Omental fat pad (tissue), 4 donors: ENCODE data around the gene CCDC61. TPM values are rescaled to one million over a fixed set of nuclear protein-coding genes. Genes with fewer than 3 reads are reported as not detected.

Experiments used
- ATAC-seq: fragments of 150-250 bp; one replicate; pipeline ENCODE4 v1.9.1; 2016; ENCODE audit warnings: mild to moderate bottlenecking, moderate library complexity; ENCODE audit not compliant: low FRiP score
- DNase-seq: peaks from one replicate; pipeline ENCODE4 v3.0.0-alpha.2; 2019; ENCODE audit warnings: low spot score
- total RNA-seq, 4 donors: library from RNA; depleted of rRNA; stranded (reverse); fragments of >200 nt; gene quantifications; one replicate each; pipeline ENCODE4 v1.1.0, GENCODE V29; 2016
- TF ChIP-seq, protein P1 (sequence below), 3 donors: fragments of 450-650 bp; IDR thresholded peaks; one replicate each; pipeline ENCODE4 v1.5.1; 2016 to 2017; ENCODE audit warnings: antibody characterized with exemption in 3 of 3, mild to moderate bottlenecking in 3 of 3, moderate library complexity in 2 of 3

Gene CCDC61
- total RNA-seq, 4 donors from 2014 or later, result 3.6 to 10.4 (median 6.1) TPM

DNA sequence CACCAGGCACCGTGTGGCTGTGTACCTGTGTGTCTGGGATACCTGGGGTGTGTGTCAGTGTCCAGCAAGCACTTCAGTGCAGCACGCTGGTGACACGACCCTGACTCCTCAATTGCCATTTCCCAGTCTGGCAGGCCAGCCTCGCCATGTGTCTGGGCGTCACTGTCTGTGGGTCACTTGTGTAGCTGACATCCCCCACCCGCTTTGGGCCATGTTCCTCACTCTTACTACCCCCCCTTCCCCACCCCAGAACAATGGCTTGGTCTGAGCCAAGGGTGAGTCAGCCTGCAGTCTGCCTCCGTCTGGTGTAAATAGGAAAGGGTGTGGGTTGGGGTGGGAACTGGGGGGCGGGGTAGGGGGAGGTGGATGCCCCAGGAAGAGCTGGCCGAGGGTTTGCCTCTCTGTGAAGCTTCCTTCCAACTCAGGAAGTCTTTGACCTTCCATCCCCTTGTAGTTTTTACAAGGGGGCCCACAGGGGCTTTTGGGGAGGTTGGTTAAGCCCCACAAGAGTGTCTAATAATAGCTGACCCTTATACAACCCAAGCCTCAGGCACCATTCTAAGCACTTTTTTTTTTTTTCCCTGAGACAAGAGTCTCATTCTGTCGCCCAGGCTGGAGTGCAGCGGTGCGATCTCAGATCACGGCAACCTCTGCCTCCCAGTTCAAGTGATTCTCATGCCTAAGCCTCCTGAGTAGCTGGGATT is 39.2 kb upstream of the CCDC61 start:
- TF ChIP-seq, protein P1, sequence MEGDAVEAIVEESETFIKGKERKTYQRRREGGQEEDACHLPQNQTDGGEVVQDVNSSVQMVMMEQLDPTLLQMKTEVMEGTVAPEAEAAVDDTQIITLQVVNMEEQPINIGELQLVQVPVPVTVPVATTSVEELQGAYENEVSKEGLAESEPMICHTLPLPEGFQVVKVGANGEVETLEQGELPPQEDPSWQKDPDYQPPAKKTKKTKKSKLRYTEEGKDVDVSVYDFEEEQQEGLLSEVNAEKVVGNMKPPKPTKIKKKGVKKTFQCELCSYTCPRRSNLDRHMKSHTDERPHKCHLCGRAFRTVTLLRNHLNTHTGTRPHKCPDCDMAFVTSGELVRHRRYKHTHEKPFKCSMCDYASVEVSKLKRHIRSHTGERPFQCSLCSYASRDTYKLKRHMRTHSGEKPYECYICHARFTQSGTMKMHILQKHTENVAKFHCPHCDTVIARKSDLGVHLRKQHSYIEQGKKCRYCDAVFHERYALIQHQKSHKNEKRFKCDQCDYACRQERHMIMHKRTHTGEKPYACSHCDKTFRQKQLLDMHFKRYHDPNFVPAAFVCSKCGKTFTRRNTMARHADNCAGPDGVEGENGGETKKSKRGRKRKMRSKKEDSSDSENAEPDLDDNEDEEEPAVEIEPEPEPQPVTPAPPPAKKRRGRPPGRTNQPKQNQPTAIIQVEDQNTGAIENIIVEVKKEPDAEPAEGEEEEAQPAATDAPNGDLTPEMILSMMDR (IDR thresholded peaks at IDR 0.05), result no peak
- DNase-seq (no peak), ATAC-seq (peak; percentile 45)

- TF ChIP-seq, protein P1 (IDR thresholded peaks at IDR 0.05), result no peak
- DNase-seq, result no peak
- ATAC-seq, result no peak
Measured at GRCh38 chr19:45958320-45958719, 36.9 kb upstream of the CCDC61 start.

- no peak for ATAC-seq
- DNase-seq, result no peak
- TF ChIP-seq, protein P1 (IDR thresholded peaks at IDR 0.05), result no peak
Measured at GRCh38 chr19:45958769-45959516, 36.3 kb upstream of the CCDC61 start.

- TF ChIP-seq, protein P1 (IDR thresholded peaks at IDR 0.05), result no peak
- DNase-seq (no peak), ATAC-seq (no peak)
Measured at GRCh38 chr19:45959517-45960025, 35.7 kb upstream of the CCDC61 start.

DNA sequence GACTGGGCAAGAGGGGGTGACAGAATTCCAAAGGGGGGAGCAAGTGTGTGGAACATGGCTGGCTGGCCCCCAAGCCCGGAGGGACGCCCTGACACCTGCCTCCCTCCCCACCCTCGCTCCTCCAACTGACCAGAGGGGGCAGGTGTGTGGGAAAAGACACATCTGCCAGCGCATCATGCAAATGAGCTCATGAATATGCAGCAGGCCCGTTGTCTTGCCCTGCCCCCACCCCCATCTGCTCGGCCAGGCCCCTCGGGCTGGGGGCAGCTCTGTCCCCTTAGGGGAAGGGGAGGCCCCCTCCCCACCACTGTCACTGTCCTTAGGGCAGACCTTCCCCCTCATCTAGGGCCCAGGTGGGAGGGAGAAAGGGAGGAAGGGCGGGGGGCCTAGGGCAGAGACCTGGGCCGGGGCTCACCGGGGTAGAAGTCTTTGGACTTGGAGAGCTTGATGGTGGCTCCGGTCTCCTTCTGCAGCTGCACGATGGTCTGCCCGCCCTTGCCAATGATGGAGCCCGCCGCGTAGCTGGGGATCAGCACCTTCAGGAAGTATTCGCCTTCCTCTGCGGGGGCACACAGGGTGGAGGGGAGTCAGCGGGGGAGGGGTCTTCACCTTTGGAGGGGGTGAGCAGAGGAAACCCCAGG is 34.6 kb upstream of the CCDC61 start:
- ATAC-seq (no peak), DNase-seq (no peak)
- TF ChIP-seq, protein P1 (IDR thresholded peaks at IDR 0.05), result no peak

- ATAC-seq (no peak), DNase-seq (no peak)
- TF ChIP-seq, protein P1 (IDR thresholded peaks at IDR 0.05), result no peak
Measured at GRCh38 chr19:45962021-45962420, 33.2 kb upstream of the CCDC61 start.
